GM18526 (cell line): ENCODE data around the gene SH2D4B.

Source experiments
- POLR2A ChIP-seq: IDR thresholded peaks from 3 replicates; pipeline ENCODE4 v1.6.1; 2011; ENCODE audit not compliant: insufficient read length; ENCODE audit errors: extremely low read depth

Gene SH2D4B

GRCh38 chr10:80515511-80515910, 22.2 kb upstream of the SH2D4B start:
- no peak for TF ChIP-seq POLR2A

GRCh38 chr10:80515941-80516340, 21.8 kb upstream of the SH2D4B start:
- no peak for TF ChIP-seq POLR2A

GRCh38 chr10:80516506-80517075, 21.1 kb upstream of the SH2D4B start:
- TF ChIP-seq POLR2A = no peak

GRCh38 chr10:80517416-80518142, 20.1 kb upstream of the SH2D4B start:
- no peak for TF ChIP-seq POLR2A

GRCh38 chr10:80518143-80518806, 19.4 kb upstream of the SH2D4B start:
- TF ChIP-seq POLR2A = no peak

GRCh38 chr10:80518807-80519360, 18.8 kb upstream of the SH2D4B start:
- TF ChIP-seq POLR2A = no peak

GRCh38 chr10:80519936-80520650, 17.6 kb upstream of the SH2D4B start:
- no peak for TF ChIP-seq POLR2A

- TF ChIP-seq POLR2A = no peak
These were observed 16.8 kb upstream of the SH2D4B start for GRCh38 chr10:80520661-80521470.

- TF ChIP-seq POLR2A = no peak
These were observed 14.8 kb upstream of the SH2D4B start for GRCh38 chr10:80522756-80523363.

GRCh38 chr10:80523773-80524172, 13.9 kb upstream of the SH2D4B start:
- no peak for TF ChIP-seq POLR2A

GRCh38 chr10:80524190-80524909, 13.4 kb upstream of the SH2D4B start:
- no peak for TF ChIP-seq POLR2A

GRCh38 chr10:80526218-80526617, 11.5 kb upstream of the SH2D4B start:
- TF ChIP-seq POLR2A = no peak

- no peak for TF ChIP-seq POLR2A
These were observed 11.0 kb upstream of the SH2D4B start for GRCh38 chr10:80526742-80527141.
